Parathyroid adenoma (tissue), 2 donors: ENCODE results near the gene TMEM190.
A peak's percentile ranks its signal among the peaks of the same experiment; 100 is the strongest.
"Not testable (repeated sequence)": the region's sequence is repeated elsewhere in the genome, so short reads cannot be mapped to it uniquely, and the experiment has no call there.

ENCODE experiments used
- H2AFZ ChIP-seq: fragments of 300-600 bp; sonication (generic); one replicate; pipeline ENCODE4 v1.7.0; 2017; ENCODE audit warnings: antibody characterized with exemption, mild to moderate bottlenecking
- H3K27ac ChIP-seq: fragments of 300-600 bp; sonication (generic); one replicate; pipeline ENCODE4 v1.7.0; 2017
- H3K27me3 ChIP-seq: fragments of 300-600 bp; sonication (generic); one replicate; pipeline ENCODE4 v1.7.0; 2017; ENCODE audit warnings: low read length; ENCODE audit not compliant: control insufficient read depth, insufficient read depth
- H3K36me3 ChIP-seq: fragments of 300-600 bp; sonication (generic); one replicate; pipeline ENCODE4 v1.7.0; 2017; ENCODE audit warnings: low read length; ENCODE audit not compliant: control insufficient read depth, insufficient read depth
- H3K4me1 ChIP-seq: fragments of 300-600 bp; sonication (generic); one replicate; pipeline ENCODE4 v1.7.0; 2017; ENCODE audit warnings: control low read depth
- H3K4me2 ChIP-seq: fragments of 300-600 bp; sonication (generic); one replicate; pipeline ENCODE4 v1.7.0; 2017; ENCODE audit warnings: low read length
- H3K4me3 ChIP-seq: fragments of 300-600 bp; sonication (generic); one replicate; pipeline ENCODE4 v1.7.0; 2017; ENCODE audit warnings: low read depth, low read length
- H3K79me2 ChIP-seq: fragments of 300-600 bp; sonication (generic); one replicate; pipeline ENCODE4 v1.7.0; 2017; ENCODE audit warnings: control low read depth
- H3K9ac ChIP-seq: fragments of 300-600 bp; sonication (generic); one replicate; pipeline ENCODE4 v1.7.0; 2017; ENCODE audit warnings: mild to moderate bottlenecking
- H3K9me3 ChIP-seq: fragments of 300-600 bp; sonication (generic); one replicate; pipeline ENCODE4 v1.7.0; 2017; ENCODE audit warnings: low read length; ENCODE audit not compliant: control insufficient read depth
- CTCF ChIP-seq: fragments of 300-600 bp; sonication (generic); IDR thresholded peaks from one replicate; pipeline ENCODE4 v1.7.0; 2017; ENCODE audit warnings: antibody characterized with exemption, mild to moderate bottlenecking
- donor health status: primary hyperparathyroidism.

Gene TMEM190

DNA sequence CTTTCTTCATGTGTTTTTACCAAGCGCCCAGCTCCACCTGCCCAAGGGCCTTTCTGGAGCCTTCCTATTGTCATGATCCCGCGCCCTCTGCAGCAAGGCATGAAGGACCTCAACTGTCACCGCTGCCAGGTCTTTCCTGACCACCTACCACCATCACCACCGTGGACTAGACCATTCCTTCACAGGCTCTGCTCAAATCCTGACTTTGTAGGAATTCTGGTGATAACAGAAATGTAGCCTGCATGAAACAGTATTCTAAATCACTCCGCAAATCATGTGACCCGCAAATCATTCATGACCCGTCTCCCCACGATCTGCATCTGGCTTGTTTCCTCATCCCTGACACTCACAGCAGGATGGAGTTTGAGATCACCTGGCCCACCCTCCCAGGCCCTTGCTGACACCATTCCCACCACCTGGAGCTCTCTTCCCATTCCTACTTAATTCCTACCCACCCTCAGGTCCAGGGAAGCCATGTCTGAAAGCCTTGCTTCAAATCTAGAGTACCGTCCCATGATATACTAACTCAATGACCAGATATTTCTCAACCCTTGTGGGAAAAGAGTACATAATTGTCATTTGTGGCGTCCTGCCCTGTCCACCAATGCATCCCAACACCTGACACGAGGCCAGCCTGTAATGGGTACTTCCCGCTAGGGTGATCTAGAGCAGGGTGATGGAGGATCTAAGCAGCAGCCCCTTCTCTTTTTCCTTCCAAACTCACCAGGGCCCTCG, 29.6 kb downstream of the TMEM190 start:
- no peaks in the 10 kb centered on the region for H3K36me3 ChIP-seq
- no peak overlapping the region for H2AFZ ChIP-seq
- peaks cover 4% of the 10 kb centered on the region for H3K4me1 ChIP-seq
- H3K4me2 ChIP-seq: peak overlapping the region; percentile 100
- H3K27ac ChIP-seq: no peak overlapping the region
- H3K9ac ChIP-seq: no peak overlapping the region
- H3K9me3 ChIP-seq: no peaks in the 10 kb centered on the region
- no peak overlapping the region for H3K4me3 ChIP-seq
- H3K27me3 ChIP-seq: no peaks in the 10 kb centered on the region
- no peak for TF ChIP-seq CTCF
- peaks cover 11% of the 10 kb centered on the region for H3K79me2 ChIP-seq

GRCh38 chr19:55406826-55407549, 30.4 kb downstream of the TMEM190 start:
- Histone ChIP-seq H2AFZ (peak overlapping the region; percentile 87), H3K4me3 (peak overlapping the region; percentile 89), H3K27me3 (no peaks in the 10 kb centered on the region), H3K4me2 (peak overlapping the region; percentile 100), H3K79me2 (peaks cover 11% of the 10 kb centered on the region), H3K9ac (peak overlapping the region; percentile 74), H3K27ac (peak overlapping the region; percentile 94), H3K36me3 (no peaks in the 10 kb centered on the region), H3K9me3 (no peaks in the 10 kb centered on the region), H3K4me1 (peaks cover 4% of the 10 kb centered on the region)
- no peak for TF ChIP-seq CTCF

GRCh38 chr19:55407550-55407799, 30.8 kb downstream of the TMEM190 start, which contains the start of gene UBE2S:
Gene UBE2S, minus strand, starts transcription at chr19:55407788. Its CDS starts 199 bp downstream, at chr19:55407589.
- not testable (repeated sequence) for H3K36me3 ChIP-seq, H3K27me3 ChIP-seq, H3K9me3 ChIP-seq, H3K4me1 ChIP-seq
- peak within 1 kb of the TSS; percentile 89 for H3K4me3 ChIP-seq
- peak within 1 kb of the TSS; percentile 74 for H3K9ac ChIP-seq
- H3K4me2 ChIP-seq: peak within 1 kb of the TSS; percentile 100
- H3K27ac ChIP-seq: peak within 1 kb of the TSS; percentile 94
- peaks cover 11% of the 10 kb centered on the region for H3K79me2 ChIP-seq
- H2AFZ ChIP-seq: peak within 1 kb of the TSS; percentile 87

- H3K27ac ChIP-seq: peak overlapping the region; percentile 94
- peak overlapping the region; percentile 89 for H3K4me3 ChIP-seq
- H3K4me2 ChIP-seq: peak overlapping the region; percentile 100
- H3K36me3 ChIP-seq: no peaks in the 10 kb centered on the region
- H3K27me3 ChIP-seq: no peaks in the 10 kb centered on the region
- H3K9me3 ChIP-seq: no peaks in the 10 kb centered on the region
- TF ChIP-seq CTCF: no peak
- peak overlapping the region; percentile 87 for H2AFZ ChIP-seq
- H3K4me1 ChIP-seq: peaks cover 4% of the 10 kb centered on the region
- H3K79me2 ChIP-seq: peaks cover 11% of the 10 kb centered on the region
- no peak overlapping the region for H3K9ac ChIP-seq
Observed at GRCh38 chr19:55407800-55408532, 31.3 kb downstream of the TMEM190 start.

GRCh38 chr19:55408533-55408872, 31.9 kb downstream of the TMEM190 start:
- H3K27ac ChIP-seq: peak overlapping the region; percentile 94
- no peaks in the 10 kb centered on the region for H3K9me3 ChIP-seq
- H3K27me3 ChIP-seq: no peaks in the 10 kb centered on the region
- peaks cover 11% of the 10 kb centered on the region for H3K79me2 ChIP-seq
- no peaks in the 10 kb centered on the region for H3K36me3 ChIP-seq
- no peak overlapping the region for H3K9ac ChIP-seq
- H3K4me2 ChIP-seq: peak overlapping the region; percentile 100
- peak overlapping the region; percentile 87 for H2AFZ ChIP-seq
- no peak for TF ChIP-seq CTCF
- H3K4me3 ChIP-seq: peak overlapping the region; percentile 89
- H3K4me1 ChIP-seq: peaks cover 4% of the 10 kb centered on the region

DNA sequence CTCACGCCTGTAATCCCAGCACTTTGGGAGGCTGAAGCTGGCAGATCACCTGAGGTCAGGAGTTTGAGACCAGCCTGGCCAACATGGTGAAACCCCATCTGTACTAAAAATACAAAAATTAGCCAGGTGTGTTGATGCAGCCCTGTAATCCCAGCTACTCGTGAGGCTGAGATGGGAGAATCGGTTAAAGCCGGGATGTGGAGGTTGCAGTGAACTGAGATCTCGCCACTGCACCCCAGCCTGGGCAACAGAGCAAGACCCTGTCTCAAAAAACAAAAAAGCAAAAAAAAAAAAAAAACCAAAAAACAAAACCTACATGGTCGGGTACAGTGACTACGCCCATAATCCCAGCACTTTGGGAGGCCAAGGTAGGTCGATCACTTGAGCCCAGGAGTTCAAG, 32.6 kb downstream of the TMEM190 start:
- not testable (repeated sequence) for H3K9me3 ChIP-seq, H3K9ac ChIP-seq, H3K36me3 ChIP-seq, H3K4me3 ChIP-seq, H3K27me3 ChIP-seq, H3K27ac ChIP-seq, H3K4me1 ChIP-seq, H3K4me2 ChIP-seq
- Histone ChIP-seq H2AFZ (peak overlapping the region; percentile 87), H3K79me2 (peaks cover 11% of the 10 kb centered on the region)
